ENCODE measurements around the gene ARL4A.

DNA sequence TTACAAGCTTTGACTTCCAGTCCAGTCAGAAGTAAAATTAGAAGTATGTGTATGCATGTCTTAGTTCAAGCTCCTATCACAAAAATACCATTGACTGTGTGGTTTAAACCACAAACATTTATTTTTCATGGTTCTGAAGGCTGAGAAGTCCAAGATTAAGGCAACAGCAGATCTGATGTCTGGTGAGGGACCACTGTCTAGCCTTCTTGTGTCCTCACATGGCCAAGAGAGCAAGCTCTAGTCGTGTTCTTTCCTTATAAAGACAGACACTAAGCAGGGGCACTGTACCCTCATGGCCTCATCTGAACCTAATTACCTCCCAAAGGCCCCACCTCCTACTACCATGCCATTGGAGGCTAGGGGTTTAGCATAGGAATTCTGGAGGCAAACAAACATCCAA, 41.3 kb upstream of the ARL4A start:
- TF ChIP-seq, protein P1, sequence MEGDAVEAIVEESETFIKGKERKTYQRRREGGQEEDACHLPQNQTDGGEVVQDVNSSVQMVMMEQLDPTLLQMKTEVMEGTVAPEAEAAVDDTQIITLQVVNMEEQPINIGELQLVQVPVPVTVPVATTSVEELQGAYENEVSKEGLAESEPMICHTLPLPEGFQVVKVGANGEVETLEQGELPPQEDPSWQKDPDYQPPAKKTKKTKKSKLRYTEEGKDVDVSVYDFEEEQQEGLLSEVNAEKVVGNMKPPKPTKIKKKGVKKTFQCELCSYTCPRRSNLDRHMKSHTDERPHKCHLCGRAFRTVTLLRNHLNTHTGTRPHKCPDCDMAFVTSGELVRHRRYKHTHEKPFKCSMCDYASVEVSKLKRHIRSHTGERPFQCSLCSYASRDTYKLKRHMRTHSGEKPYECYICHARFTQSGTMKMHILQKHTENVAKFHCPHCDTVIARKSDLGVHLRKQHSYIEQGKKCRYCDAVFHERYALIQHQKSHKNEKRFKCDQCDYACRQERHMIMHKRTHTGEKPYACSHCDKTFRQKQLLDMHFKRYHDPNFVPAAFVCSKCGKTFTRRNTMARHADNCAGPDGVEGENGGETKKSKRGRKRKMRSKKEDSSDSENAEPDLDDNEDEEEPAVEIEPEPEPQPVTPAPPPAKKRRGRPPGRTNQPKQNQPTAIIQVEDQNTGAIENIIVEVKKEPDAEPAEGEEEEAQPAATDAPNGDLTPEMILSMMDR (IDR thresholded peaks at IDR 0.05), result no peak
- no peak for TF ChIP-seq POLR2A (IDR thresholded peaks at IDR 0.05)
